GM10266 (cell line): ENCODE data around the gene IL20RB.
"Not testable (repeated sequence)": the region's sequence is repeated elsewhere in the genome, so short reads cannot be mapped to it uniquely, and the experiment has no call there.

ENCODE experiments used
- DNase-seq: peaks from one replicate; pipeline ENCODE4 v3.0.0; 2012; ENCODE audit errors: extremely low spot score
- TF ChIP-seq, protein P1 (sequence below): IDR thresholded peaks from 2 replicates; pipeline ENCODE4 v1.5.1; 2012; ENCODE audit warnings: mild to moderate bottlenecking, low read depth; ENCODE audit not compliant: control insufficient read depth, insufficient read depth; ENCODE audit errors: missing control alignments

IL20RB gene

DNA sequence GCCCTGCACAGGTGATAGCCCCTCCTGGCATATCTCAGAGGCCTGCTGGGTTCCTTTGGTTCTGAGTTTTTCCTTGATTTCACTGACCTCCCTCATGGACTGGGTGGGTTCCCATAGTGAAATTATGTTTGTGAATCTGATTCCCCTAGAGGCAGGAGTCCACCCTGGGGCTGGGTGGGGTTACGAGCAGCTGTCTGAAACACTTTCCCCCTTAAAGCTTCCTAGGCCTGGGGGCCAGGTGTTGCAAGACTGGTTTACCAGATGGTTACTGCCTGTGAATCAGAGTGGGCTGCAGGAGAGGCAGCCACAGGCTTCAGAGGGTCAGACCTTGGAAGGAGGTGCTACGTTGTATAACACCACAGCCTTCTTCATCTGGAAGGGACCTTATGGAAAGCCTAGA, 34.3 kb downstream of the IL20RB start:
- TF ChIP-seq, protein P1, sequence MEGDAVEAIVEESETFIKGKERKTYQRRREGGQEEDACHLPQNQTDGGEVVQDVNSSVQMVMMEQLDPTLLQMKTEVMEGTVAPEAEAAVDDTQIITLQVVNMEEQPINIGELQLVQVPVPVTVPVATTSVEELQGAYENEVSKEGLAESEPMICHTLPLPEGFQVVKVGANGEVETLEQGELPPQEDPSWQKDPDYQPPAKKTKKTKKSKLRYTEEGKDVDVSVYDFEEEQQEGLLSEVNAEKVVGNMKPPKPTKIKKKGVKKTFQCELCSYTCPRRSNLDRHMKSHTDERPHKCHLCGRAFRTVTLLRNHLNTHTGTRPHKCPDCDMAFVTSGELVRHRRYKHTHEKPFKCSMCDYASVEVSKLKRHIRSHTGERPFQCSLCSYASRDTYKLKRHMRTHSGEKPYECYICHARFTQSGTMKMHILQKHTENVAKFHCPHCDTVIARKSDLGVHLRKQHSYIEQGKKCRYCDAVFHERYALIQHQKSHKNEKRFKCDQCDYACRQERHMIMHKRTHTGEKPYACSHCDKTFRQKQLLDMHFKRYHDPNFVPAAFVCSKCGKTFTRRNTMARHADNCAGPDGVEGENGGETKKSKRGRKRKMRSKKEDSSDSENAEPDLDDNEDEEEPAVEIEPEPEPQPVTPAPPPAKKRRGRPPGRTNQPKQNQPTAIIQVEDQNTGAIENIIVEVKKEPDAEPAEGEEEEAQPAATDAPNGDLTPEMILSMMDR = no peak
- no peak for DNase-seq

DNA sequence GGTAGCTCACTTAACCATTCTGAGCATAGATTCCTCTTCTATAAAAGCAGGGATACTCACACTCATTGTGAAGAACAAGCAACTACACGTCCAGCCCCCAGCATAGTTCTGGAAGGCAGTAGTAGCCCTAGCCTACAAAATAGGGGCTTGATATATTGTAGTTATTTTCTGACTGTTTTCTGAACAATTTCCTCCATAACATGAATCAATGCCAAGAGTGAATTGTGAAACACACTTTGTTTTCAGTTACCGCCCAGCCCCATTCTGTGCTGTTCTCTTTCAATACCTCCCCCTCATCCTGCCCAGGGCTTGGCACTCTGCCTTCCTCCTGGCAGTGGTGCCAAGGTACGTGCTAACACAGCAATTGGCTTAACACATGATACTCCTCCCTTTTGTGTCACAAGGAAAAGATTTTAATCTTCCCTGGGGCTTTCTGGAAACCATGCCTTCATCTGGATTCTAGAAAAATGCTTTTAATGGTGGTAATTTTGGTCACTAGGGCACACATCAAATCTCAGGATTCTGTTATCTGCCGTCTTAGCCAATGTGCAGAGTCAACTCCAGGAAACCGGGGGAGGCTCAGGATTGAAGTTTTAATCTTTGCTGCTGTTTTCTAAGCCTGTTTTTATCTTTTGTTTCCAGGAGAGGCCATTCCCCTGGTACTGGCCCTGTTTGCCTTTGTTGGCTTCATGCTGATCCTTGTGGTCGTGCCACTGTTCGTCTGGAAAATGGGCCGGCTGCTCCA, 37.2 kb downstream of the IL20RB start:
- DNase-seq = no peak
- TF ChIP-seq, protein P1 = no peak

DNA sequence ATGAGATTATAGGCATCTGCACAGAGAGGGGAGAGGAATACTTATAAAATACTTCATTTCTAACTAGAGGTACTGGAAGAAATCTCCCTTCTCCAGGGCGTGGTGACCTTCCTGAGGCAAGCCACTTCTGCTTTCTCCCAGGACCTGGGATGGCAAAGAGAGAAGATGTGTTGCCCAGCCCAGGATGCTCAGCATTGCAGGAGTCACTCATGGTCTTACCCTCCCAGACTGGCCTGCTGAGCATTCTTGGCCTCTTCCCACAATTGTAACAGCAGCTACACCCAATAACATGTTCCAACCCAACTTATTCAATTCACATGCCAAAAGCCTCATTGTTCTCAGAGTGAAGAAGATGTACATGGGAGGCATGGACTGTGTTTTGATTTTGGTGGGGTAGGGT, 37.9 kb downstream of the IL20RB start:
- no peak for DNase-seq
- TF ChIP-seq, protein P1 = no peak

DNA sequence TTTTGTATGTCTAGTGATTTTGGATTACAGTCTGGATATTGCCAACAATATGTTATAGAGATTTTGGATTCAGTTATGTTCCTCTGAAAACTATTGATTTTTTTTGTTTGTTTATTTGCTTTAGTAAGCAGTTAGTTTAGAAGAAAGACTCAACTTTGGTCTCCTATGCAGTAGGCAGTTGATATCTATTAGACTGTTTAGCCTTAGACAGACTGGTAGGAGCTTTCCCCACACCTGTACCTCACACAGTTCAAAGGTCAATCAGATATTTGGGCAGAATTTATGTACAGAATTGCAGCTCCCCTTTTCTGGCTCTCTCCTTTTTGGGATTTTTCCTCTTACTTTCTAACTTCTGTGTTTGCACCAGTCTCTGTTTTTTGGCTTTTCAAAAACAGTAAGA, 42.3 kb downstream of the IL20RB start:
- no peak for DNase-seq
- TF ChIP-seq, protein P1 = no peak

DNA sequence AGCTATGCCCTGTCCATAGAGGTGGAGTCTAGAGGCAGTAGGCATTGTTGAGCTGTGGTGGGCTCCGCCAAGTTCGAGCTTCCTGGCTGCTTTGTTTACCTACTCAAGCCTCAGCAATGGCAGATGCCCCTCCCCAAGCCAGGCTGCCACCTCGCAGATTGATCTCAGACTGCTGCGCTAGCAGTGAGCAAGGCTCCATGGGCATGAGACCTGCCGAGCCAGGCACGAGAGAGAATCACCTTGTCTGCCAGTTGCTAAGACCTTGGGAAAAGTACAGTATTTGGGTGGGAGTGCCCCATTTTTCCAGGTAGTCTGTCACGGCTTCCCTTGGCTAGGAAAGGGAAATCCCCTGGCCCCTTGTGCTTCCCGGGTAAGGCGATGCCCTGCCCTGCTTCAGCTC, 49.6 kb downstream of the IL20RB start:
- not testable (repeated sequence) for DNase-seq

DNA sequence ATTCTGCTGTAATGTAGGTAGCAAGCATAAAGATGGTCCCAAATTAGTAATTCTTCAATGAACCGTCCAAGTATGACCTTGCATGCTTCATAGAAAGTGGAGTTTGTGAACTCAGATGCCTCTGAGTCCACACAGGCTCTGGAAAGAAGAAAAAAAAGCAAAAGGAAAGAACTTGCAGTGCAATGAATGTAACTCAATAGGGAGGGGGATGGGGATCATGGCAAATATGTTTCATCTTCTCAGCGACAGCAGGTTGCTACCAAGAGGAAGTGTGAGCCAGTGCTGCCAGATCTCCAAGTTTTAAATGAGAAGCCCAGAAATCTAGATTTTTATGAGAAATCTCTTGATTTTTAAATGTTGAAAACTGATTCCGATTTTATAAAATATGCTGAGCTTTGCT, 50.3 kb downstream of the IL20RB start:
- TF ChIP-seq, protein P1 = no peak
- no peak for DNase-seq

DNA sequence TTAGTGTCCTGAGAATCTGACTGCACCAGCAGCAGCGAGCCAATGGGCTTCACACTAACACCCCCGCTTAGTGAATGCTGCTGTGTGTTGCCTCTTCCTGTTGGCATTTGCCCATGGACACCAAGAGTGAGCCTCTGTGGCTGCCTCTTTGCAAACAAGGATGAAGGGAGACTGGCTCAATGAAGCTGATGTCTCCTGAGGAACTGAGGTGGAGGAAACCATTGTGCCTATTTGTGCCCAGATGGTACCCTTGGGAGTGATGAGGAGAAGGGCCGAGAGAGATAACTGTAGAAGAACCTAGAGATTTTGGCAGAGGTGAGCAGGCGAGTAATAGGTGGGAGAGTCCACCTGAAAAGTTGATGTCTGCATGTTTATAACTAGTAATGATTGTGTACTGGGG, 51.2 kb downstream of the IL20RB start:
- TF ChIP-seq, protein P1 = no peak

DNA sequence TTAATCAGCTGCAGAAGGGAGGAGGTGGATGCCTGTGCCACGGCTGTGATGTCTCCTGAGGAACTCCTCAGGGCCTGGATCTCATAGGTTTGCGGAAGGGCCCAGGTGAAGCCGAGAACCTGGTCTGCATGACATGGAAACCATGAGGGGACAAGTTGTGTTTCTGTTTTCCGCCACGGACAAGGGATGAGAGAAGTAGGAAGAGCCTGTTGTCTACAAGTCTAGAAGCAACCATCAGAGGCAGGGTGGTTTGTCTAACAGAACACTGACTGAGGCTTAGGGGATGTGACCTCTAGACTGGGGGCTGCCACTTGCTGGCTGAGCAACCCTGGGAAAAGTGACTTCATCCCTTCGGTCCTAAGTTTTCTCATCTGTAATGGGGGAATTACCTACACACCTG, 52.4 kb downstream of the IL20RB start:
- TF ChIP-seq, protein P1 = no peak
- DNase-seq = no peak

More for the DNA sequence above, 51.2 kb downstream of the IL20RB start:
- DNase-seq = no peak
